Mesenchymal stem cell (in vitro differentiated cells and primary cell): ENCODE data around the gene ZNF883.

Experiments used
- DNase-seq: peaks from one replicate; pipeline ENCODE4 v3.0.0-alpha.2; 2013
- H2AFZ ChIP-seq: one replicate; pipeline ENCODE4 v1.6.1; 2013; ENCODE audit warnings: low read depth, mild to moderate bottlenecking, control low read depth, inconsistent platforms, low read length, moderate library complexity
- H2AK5ac ChIP-seq: 2 replicates; pipeline ENCODE4 v1.6.1; 2013; ENCODE audit warnings: low read length, moderate library complexity, mild to moderate bottlenecking, inconsistent platforms; ENCODE audit not compliant: severe bottlenecking
- H2BK120ac ChIP-seq: one replicate; pipeline ENCODE4 v1.6.1; 2013; ENCODE audit warnings: low read depth, mild to moderate bottlenecking, inconsistent platforms, low read length, moderate library complexity
- H2BK12ac ChIP-seq, 2 experiments: one replicate each; pipeline ENCODE4 v1.6.1; 2013; ENCODE audit warnings: inconsistent platforms in 2 of 2, low read length in 2 of 2, mild to moderate bottlenecking in 2 of 2, moderate library complexity in 2 of 2, control low read depth in 1 of 2
- H2BK15ac ChIP-seq: one replicate; pipeline ENCODE4 v1.6.1; 2013; ENCODE audit warnings: mild to moderate bottlenecking, low read depth, inconsistent platforms; ENCODE audit not compliant: poor library complexity, severe bottlenecking
- H2BK5ac ChIP-seq: 2 replicates; pipeline ENCODE4 v1.6.1; 2013; ENCODE audit warnings: low read depth, mild to moderate bottlenecking, low read length, control low read depth, inconsistent platforms; ENCODE audit not compliant: poor library complexity, severe bottlenecking
- H3K14ac ChIP-seq, 2 experiments: one replicate each; pipeline ENCODE4 v1.6.1; 2013; ENCODE audit warnings: inconsistent platforms in 2 of 2, low read length in 2 of 2, control low read depth in 1 of 2, mild to moderate bottlenecking in 1 of 2, moderate library complexity in 1 of 2
- H3K18ac ChIP-seq, 2 experiments: one replicate each; pipeline ENCODE4 v1.6.1; 2013; ENCODE audit warnings: inconsistent platforms in 2 of 2, low read length in 2 of 2, control low read depth in 1 of 2, low read depth in 1 of 2, mild to moderate bottlenecking in 1 of 2
- H3K23ac ChIP-seq, 2 experiments: one replicate each; pipeline ENCODE4 v1.6.1; 2013; ENCODE audit warnings: inconsistent platforms in 2 of 2, low read length in 2 of 2, mild to moderate bottlenecking in 2 of 2, moderate library complexity in 2 of 2, control low read depth in 1 of 2
- H3K27ac ChIP-seq: 2 replicates; pipeline ENCODE4 v1.5.1; 2013; ENCODE audit warnings: mild to moderate bottlenecking, moderate library complexity, low read length, control low read depth, inconsistent platforms; ENCODE audit not compliant: poor library complexity, severe bottlenecking
- H3K27me3 ChIP-seq, 2 experiments: 2 replicates each; pipeline versions ENCODE4 v1.6.1 to v1.7.0; 2013; ENCODE audit warnings: low read length in 2 of 2, mild to moderate bottlenecking in 2 of 2, moderate library complexity in 2 of 2, control low read depth in 1 of 2, inconsistent platforms in 1 of 2; ENCODE audit not compliant: control insufficient read depth in 1 of 2, insufficient read depth in 1 of 2
- H3K36me3 ChIP-seq, 2 experiments: 2 replicates each; pipeline versions ENCODE4 v1.6.1 to v1.7.0; 2013; ENCODE audit warnings: low read length in 2 of 2, control low read depth in 1 of 2, inconsistent platforms in 1 of 2, low read depth in 1 of 2, mild to moderate bottlenecking in 1 of 2; ENCODE audit not compliant: insufficient read depth in 2 of 2, control insufficient read depth in 1 of 2
- H3K4ac ChIP-seq, 2 experiments: one replicate each; pipeline ENCODE4 v1.6.1; 2013; ENCODE audit warnings: inconsistent platforms in 2 of 2, low read length in 2 of 2, mild to moderate bottlenecking in 2 of 2, moderate library complexity in 2 of 2, control low read depth in 1 of 2, low read depth in 1 of 2
- H3K4me1 ChIP-seq: 2 replicates; pipeline ENCODE4 v1.6.1; 2013; ENCODE audit warnings: low read depth, low read length, control low read depth; ENCODE audit not compliant: control insufficient read depth, insufficient read depth
- H3K4me2 ChIP-seq: 2 replicates; pipeline ENCODE4 v1.6.1; 2013; ENCODE audit warnings: low read length, mild to moderate bottlenecking, inconsistent platforms; ENCODE audit not compliant: poor library complexity, severe bottlenecking
- H3K4me3 ChIP-seq, 2 experiments: 2 replicates each; pipeline versions ENCODE4 v1.5.1 to v1.7.0; 2013; ENCODE audit warnings: low read length in 2 of 2, mild to moderate bottlenecking in 2 of 2, control low read depth in 1 of 2, low read depth in 1 of 2; ENCODE audit not compliant: insufficient read depth in 1 of 2
- H3K79me1 ChIP-seq: replicated peaks from 2 replicates; pipeline ENCODE4 v1.6.1; 2013; ENCODE audit warnings: mild to moderate bottlenecking, control low read depth, low read length, inconsistent platforms; ENCODE audit not compliant: poor library complexity, severe bottlenecking
- H3K9ac ChIP-seq: 2 replicates; pipeline ENCODE4 v1.7.0; 2013; ENCODE audit warnings: mild to moderate bottlenecking, low read length, moderate library complexity
- H3K9me3 ChIP-seq: 2 replicates; pipeline ENCODE4 v1.7.0; 2013; ENCODE audit warnings: mild to moderate bottlenecking, low read length; ENCODE audit not compliant: control insufficient read depth
- H4K8ac ChIP-seq: one replicate; pipeline ENCODE4 v1.6.1; 2013; ENCODE audit warnings: inconsistent platforms, mild to moderate bottlenecking, low read length, moderate library complexity
- H4K91ac ChIP-seq: one replicate; pipeline ENCODE4 v1.6.1; 2013; ENCODE audit warnings: mild to moderate bottlenecking, low read length, inconsistent platforms
- WGBS: methylation state at CpG from one replicate; pipeline ENCODE4 v1.1.7; 2013; ENCODE audit warnings: mixed read lengths; 5-methylcytosine and 5-hydroxymethylcytosine counted together

Gene ZNF883

DNA sequence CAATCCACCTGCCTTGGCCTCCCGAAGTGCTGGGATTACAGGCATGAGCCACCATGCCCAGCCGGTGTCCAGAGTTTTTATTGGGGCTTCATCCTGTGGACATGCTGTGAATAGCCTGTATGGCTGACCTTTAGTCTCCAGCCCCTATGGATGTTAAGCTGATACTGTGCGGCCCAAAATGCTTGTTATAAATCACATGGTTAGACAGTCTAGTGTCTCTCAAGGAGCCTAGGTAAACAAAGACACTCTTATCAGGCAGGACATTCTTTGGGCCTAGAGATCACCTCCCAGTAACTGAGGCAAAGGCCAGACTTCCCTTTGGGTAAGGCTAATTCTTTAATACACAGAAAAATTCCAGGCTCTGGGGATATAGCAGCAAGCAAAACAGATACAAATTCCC, 99.4 kb downstream of the ZNF883 start:
- no peak overlapping the region for H3K14ac ChIP-seq
- no peak overlapping the region for H2BK5ac ChIP-seq
- H3K4me2 ChIP-seq, result no peak overlapping the region
- H3K36me3 ChIP-seq, result no peaks in the 10 kb centered on the region
- no peaks in the 10 kb centered on the region for H3K9me3 ChIP-seq
- H3K27ac ChIP-seq, result no peak overlapping the region
- WGBS, result 86% methylated on average over 3 of the region's 3 CpGs
- H3K4me3 ChIP-seq, result no peak overlapping the region
- H2BK15ac ChIP-seq, result no peak overlapping the region
- H4K91ac ChIP-seq, result no peak overlapping the region
- H2AFZ ChIP-seq, result no peak overlapping the region
- peaks cover 32 to 48% of the 10 kb centered on the region in 2 experiments for H3K27me3 ChIP-seq
- H2AK5ac ChIP-seq, result no peak overlapping the region
- H3K4me1 ChIP-seq, result no peaks in the 10 kb centered on the region
- H2BK12ac ChIP-seq, result no peak overlapping the region
- H3K9ac ChIP-seq, result no peak overlapping the region
- H3K23ac ChIP-seq, result no peak overlapping the region
- H3K18ac ChIP-seq, result no peak overlapping the region
- no peak overlapping the region for H2BK120ac ChIP-seq
- H3K4ac ChIP-seq, result no peak overlapping the region
- H3K79me1 ChIP-seq, result no peaks in the 10 kb centered on the region
- H4K8ac ChIP-seq, result no peak overlapping the region
- no peak for DNase-seq

DNA sequence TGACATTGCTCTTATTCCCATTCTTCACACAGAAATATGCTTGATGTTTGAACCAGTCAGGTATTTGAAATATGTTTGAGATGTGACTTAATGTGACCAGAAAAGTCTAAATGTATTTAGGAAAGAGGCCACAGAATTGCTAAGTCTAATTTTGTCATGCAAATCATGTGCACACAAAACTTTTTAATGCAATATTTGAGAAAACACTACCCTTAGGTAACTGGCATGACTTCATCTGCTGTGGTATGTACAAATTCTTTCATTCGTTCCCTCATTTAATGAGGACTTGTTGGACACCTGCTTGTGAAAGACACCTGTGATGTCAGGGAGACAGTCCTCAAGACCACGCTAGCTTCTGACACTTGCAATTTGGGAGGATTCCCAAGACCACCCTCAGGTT, 100.3 kb downstream of the ZNF883 start:
- H4K91ac ChIP-seq, result no peak overlapping the region
- H3K27ac ChIP-seq, result no peak overlapping the region
- no peak overlapping the region for H4K8ac ChIP-seq
- no peak overlapping the region for H3K14ac ChIP-seq
- H3K18ac ChIP-seq, result no peak overlapping the region
- no peak overlapping the region for H3K4me2 ChIP-seq
- no peak overlapping the region for H2BK120ac ChIP-seq
- H3K36me3 ChIP-seq, result no peaks in the 10 kb centered on the region
- H2BK5ac ChIP-seq, result no peak overlapping the region
- H3K4me1 ChIP-seq, result no peaks in the 10 kb centered on the region
- H3K9ac ChIP-seq, result no peak overlapping the region
- 53% methylated on average over 2 of the region's 2 CpGs for WGBS
- no peak overlapping the region for H3K4me3 ChIP-seq
- no peak overlapping the region for H2BK12ac ChIP-seq
- no peak overlapping the region for H3K23ac ChIP-seq
- peaks cover 36 to 48% of the 10 kb centered on the region in 2 experiments for H3K27me3 ChIP-seq
- DNase-seq, result no peak
- no peak overlapping the region for H3K4ac ChIP-seq
- H2AK5ac ChIP-seq, result no peak overlapping the region
- H3K9me3 ChIP-seq, result no peaks in the 10 kb centered on the region
- H2AFZ ChIP-seq, result no peak overlapping the region
- H2BK15ac ChIP-seq, result no peak overlapping the region
- H3K79me1 ChIP-seq, result no peaks in the 10 kb centered on the region
